Subcutaneous abdominal adipose tissue (tissue), 5 donors: ENCODE measurements around the gene PALS1.
"Not testable (repeated sequence)": the region's sequence is repeated elsewhere in the genome, so short reads cannot be mapped to it uniquely, and the experiment has no call there.

Experiments
- H3K27ac ChIP-seq: one replicate; pipeline ENCODE4 v1.7.0; 2013; ENCODE audit warnings: low read depth, mild to moderate bottlenecking, inconsistent platforms, low read length, moderate library complexity
- H3K27me3 ChIP-seq, 5 donors: one replicate each; pipeline ENCODE4 v1.7.0; 2013; ENCODE audit warnings: low read length in 5 of 5, inconsistent platforms in 1 of 5; ENCODE audit not compliant: control insufficient read depth in 5 of 5, insufficient read depth in 4 of 5
- H3K36me3 ChIP-seq, 5 donors: one replicate each; pipeline ENCODE4 v1.7.0; 2013; ENCODE audit warnings: low read length in 5 of 5; ENCODE audit not compliant: control insufficient read depth in 5 of 5, insufficient read depth in 5 of 5
- H3K4me1 ChIP-seq, 5 donors: one replicate each; pipeline ENCODE4 v1.7.0; 2013; ENCODE audit warnings: low read length in 5 of 5, mild to moderate bottlenecking in 3 of 5, moderate library complexity in 1 of 5; ENCODE audit not compliant: control insufficient read depth in 5 of 5, insufficient read depth in 5 of 5
- H3K4me3 ChIP-seq, 5 donors: one replicate each; pipeline ENCODE4 v1.7.0; 2013; ENCODE audit warnings: low read length in 5 of 5, low read depth in 1 of 5
- H3K9ac ChIP-seq, 5 donors: one replicate each; pipeline ENCODE4 v1.7.0; 2013; ENCODE audit warnings: low read length in 5 of 5, mild to moderate bottlenecking in 4 of 5, moderate library complexity in 3 of 5
- H3K9me3 ChIP-seq, 5 donors: one replicate each; pipeline ENCODE4 v1.7.0; 2013; ENCODE audit warnings: low read length in 5 of 5; ENCODE audit not compliant: control insufficient read depth in 5 of 5
- donor health status: healthy.
- donor health status: healthy.
- donor health status: healthy.
- donor health status: healthy.
- donor health status: healthy.

Gene PALS1

GRCh38 chr14:67270933-67271332, 29.7 kb downstream of the PALS1 start:
- Histone ChIP-seq H3K27ac (peak overlapping the region; percentile 71), H3K27me3 (no peaks in the 10 kb centered on the region), H3K9me3 (no peaks in the 10 kb centered on the region), H3K36me3 (peaks cover 0 to 3% (median 0%) of the 10 kb centered on the region in 5 donors), H3K4me3 (no peak overlapping the region), H3K9ac (peak overlapping the region in 2 of 5 donors; percentile 8 to 64), H3K4me1 (peaks cover 0 to 38% (median 33%) of the 10 kb centered on the region in 5 donors)

- H3K4me1 ChIP-seq: peaks cover 0 to 40% (median 36%) of the 10 kb centered on the region in 5 donors
- H3K4me3 ChIP-seq, H3K36me3 ChIP-seq, H3K9me3 ChIP-seq, H3K27me3 ChIP-seq, H3K27ac ChIP-seq, H3K9ac ChIP-seq: not testable (repeated sequence)
Measured at GRCh38 chr14:67273281-67273680, 32.0 kb downstream of the PALS1 start.

- peaks cover 0 to 21% (median 13%) of the 10 kb centered on the region in 5 donors for H3K4me1 ChIP-seq
Measured at GRCh38 chr14:67276131-67276530, 34.9 kb downstream of the PALS1 start.

GRCh38 chr14:67280506-67280905, 39.3 kb downstream of the PALS1 start:
- Histone ChIP-seq H3K36me3 (no peaks in the 10 kb centered on the region), H3K9me3 (no peaks in the 10 kb centered on the region), H3K27ac (no peak overlapping the region), H3K9ac (no peak overlapping the region), H3K4me1 (peaks cover 0 to 21% (median 11%) of the 10 kb centered on the region in 5 donors), H3K27me3 (no peaks in the 10 kb centered on the region), H3K4me3 (no peak overlapping the region)

More at GRCh38 chr14:67276131-67276530, 34.9 kb downstream of the PALS1 start:
- Histone ChIP-seq H3K4me3 (no peak overlapping the region), H3K36me3 (peaks cover 0 to 3% (median 0%) of the 10 kb centered on the region in 5 donors), H3K27me3 (no peaks in the 10 kb centered on the region), H3K27ac (peak overlapping the region; percentile 38), H3K9me3 (no peaks in the 10 kb centered on the region), H3K9ac (peak overlapping the region in 1 of 5 donors; percentile 20)

GRCh38 chr14:67285876-67286452, 44.7 kb downstream of the PALS1 start:
- no peak overlapping the region for H3K4me3 ChIP-seq
- H3K27me3 ChIP-seq: no peaks in the 10 kb centered on the region
- no peak overlapping the region for H3K27ac ChIP-seq
- no peaks in the 10 kb centered on the region for H3K9me3 ChIP-seq
- H3K36me3 ChIP-seq: no peaks in the 10 kb centered on the region
- H3K9ac ChIP-seq: no peak overlapping the region
- H3K4me1 ChIP-seq: peaks cover 0 to 2% (median 0%) of the 10 kb centered on the region in 5 donors
